Caki2 (cell line): ENCODE results near the gene CDC42BPB. TPM values are rescaled to one million over a fixed set of nuclear protein-coding genes. Genes with fewer than 3 reads are reported as not detected.

Source experiments
- DNase-seq: peaks from one replicate; pipeline ENCODE4 v3.0.0-alpha.2; 2015; ENCODE audit warnings: low read depth
- in situ Hi-C: cut with HindIII; loops from 2 replicates; pipeline ENCODE4 v1.10.0; 2016; ENCODE audit warnings: low sequenced_read_pairs, low pct_unique_long_range_greater_than_20kb, mixed read lengths
- total RNA-seq: library from RNA; depleted of rRNA; stranded (reverse); fragments of >200 nt; shearing (Covaris generic); gene quantifications from 2 replicates; pipeline ENCODE4 v1.2.3, GENCODE V29; 2014; ENCODE audit warnings: low replicate concordance

Gene CDC42BPB
- total RNA-seq, 1 experiment from 2014 or later: 12.9 TPM

DNA sequence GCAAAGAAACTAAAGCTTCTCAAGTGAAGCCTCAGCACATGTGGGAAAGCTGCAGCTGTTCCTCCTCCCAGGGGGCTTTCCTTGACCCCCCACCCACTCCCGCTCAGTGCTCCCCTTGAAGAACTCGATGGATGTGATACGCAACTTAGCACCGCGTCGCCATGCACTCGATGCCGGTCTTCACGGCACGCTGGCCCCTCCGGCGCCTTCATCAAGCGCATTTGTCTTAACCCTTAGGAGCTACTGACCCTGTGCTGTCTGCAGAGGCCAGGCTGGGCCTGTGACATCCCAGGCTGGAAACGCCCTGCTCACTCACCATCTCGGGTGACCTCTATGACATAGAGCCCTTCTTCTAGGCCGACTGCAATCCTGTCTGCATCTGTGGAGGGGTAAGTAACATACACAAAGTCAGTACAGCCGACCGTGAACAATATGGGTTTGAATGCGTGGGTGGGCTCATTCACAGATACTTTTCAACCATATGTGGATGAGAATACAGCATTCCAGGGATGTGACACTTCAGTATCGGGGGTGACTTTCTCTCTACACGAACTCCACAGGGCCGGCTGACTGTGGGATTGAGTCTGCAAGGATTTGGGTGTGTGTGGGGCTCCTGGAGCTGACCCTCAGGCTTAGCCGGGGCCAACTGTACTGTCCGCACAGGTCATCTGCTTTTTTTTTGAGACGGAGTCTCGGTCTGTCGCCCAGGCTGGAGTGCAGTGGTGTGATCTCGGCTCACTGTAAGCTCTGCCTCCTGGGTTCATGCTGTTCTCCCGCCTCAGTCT, 111.8 kb downstream of the CDC42BPB start:
- DNase-seq: no peak
- in situ Hi-C loops: no loop called here

DNA sequence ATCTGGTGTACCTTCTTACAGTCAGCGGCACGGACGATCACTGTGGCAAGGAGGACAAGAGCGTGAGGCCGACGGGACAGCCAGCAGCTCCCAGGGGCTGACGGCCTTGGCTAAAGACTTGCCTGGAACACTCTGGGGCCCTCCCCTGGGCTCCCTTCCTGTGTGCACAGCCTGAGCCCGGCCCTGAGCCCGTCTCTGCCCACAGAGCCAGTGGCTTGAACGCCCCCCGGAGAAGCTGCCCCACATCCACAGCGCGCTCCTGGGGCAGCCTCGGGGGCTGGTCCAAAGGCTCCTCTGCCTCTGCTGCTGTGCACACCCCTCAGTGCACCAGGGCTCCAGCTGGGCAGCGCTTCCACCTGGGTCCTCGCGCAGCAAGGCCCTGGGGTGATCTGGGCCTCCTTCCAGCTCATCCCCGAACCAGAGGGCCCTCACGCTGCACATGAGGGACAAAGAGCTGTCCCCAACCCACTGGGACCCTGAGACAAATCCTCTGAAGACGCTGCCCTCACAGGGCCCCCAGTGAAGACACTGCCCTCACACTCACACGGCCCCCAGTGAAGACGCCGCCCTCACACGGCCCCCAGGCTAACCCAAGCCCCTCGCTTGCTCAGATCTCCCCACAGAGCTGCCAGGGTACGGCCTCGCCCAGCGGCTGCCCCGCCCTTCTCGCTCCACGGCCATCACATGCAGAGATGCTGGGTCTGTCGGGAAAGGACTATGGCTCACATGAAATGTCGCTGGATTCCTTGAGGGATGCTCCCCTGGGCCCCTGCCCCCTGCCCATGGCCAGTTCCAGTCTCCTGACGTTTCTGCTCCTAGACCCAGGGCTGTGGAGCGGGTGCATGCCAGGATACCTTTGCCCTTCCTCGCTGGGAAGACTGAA, 112.7 kb downstream of the CDC42BPB start:
- in situ Hi-C loops: no loop called here
- DNase-seq: no peak

DNA sequence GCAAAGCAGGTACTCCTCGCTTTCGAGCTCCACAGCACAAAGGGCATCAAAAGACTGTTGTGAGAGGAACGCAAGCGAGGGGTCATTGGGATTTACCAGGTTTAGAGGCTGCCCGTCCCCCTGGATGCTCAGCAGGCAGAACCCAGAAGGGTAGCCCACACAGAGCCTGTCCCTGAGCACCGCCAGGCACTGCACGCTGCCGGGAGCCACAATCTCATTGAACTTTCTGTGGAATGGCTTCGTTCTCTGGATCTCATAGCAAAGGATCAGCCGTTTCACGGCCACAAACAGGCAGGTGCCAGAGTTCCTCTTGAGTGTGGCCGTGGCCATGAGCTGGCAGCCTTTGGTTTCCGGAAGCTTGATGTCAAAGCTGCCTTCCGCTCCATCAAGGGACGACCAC, 113.4 kb downstream of the CDC42BPB start:
- in situ Hi-C loops: no loop called here
- DNase-seq: no peak

DNA sequence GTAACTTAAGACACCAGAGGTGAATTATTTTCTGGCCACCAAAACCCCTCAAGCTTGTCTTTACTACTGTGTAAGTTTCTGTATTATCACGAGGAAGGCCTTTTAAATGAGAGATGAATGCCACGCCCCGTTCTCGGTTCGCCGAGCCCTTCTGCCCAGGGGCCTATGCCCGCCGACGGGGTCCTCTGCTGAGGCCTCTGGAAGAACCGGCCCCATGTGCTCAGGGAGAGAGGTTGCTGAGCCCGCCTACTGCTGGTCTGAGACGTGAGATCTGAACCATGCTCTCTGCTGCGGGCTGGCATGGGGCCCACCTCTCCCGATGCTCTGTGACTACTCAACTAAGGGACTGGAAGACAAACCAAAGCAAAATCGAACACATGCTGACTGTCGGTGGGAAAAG, 113.9 kb downstream of the CDC42BPB start:
- no peak for DNase-seq
- in situ Hi-C loops: no loop called here

DNA sequence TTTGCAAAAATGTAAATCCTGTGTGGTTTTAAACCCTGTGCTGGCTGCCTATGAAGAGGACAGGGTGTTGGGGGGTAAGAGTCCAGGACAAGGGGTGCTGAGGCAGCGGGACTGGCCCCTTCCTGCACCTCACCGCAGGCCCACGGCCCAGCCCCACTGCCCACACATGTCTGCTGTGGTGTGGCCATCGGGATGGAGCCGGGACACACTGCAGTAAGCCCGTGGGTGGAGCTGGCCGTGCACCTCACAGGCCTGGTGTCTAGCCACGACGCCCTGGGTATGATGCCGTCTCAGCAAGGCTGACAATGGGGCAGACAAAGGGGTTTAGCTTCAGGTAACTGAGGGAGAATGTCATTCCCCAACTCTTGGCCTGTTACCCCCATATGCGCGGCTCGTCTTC, 115.3 kb downstream of the CDC42BPB start:
- in situ Hi-C loops: no loop called here
- DNase-seq: no peak

DNA sequence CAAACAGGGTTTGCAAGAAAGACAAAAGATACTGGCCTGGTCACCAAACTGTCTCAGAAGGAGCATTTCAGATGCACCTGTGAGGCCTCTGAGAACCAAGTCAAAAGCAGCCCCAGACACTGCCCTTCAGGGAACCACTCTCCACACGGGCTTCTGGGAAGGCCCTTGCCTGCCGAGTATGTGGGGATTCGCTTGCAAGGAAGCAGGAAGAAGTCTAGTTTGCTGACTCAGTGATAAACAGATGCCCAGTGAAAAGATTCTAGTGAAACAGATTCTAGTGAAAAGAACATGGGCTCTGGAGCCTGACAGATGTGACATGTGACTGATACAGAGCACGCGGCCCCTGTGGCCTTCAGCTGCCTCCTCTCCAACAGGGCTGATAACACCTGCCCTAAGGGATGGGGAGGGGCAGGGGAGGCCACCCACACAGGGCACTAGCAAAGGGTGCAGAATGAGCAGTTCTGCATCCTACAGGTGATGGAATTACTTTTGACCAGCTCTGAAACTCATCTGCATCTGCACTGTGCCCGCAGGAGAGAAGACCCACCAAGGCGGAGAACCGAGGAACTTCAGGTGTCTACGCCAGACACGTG, 115.8 kb downstream of the CDC42BPB start:
- no peak for DNase-seq
- in situ Hi-C loops: no loop called here

DNA sequence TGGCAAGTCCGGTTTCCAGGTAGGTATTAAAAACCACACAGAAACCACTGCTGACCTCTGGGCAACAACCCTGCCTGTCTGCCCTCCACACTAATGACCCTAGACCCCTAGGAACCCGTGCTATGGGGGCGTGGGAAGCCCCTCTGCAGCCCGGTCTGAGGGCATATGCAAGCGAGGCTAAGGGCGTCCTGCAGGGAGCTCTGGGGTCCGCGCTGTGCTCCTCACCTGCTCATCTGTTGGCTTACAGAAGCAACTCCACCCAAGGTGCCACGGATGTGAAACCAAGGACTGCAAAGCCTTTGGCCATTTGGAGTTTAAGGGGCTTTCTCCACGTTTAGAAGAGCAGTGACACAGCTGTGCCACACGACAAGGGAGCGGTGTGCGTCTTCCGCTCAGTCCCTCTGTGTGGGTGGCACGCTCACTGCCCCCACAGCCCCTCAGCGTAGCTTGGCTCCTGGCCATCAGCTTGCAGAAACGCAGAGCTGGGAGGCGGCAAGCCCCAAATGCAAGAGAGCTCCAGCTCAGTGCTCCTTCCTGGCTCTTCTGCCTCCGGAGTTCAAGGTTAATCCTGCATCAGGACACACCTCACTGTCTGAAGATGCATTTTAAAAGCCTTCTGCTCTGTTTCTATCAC, 116.5 kb downstream of the CDC42BPB start:
- in situ Hi-C loops: no loop called here
- DNase-seq: no peak

DNA sequence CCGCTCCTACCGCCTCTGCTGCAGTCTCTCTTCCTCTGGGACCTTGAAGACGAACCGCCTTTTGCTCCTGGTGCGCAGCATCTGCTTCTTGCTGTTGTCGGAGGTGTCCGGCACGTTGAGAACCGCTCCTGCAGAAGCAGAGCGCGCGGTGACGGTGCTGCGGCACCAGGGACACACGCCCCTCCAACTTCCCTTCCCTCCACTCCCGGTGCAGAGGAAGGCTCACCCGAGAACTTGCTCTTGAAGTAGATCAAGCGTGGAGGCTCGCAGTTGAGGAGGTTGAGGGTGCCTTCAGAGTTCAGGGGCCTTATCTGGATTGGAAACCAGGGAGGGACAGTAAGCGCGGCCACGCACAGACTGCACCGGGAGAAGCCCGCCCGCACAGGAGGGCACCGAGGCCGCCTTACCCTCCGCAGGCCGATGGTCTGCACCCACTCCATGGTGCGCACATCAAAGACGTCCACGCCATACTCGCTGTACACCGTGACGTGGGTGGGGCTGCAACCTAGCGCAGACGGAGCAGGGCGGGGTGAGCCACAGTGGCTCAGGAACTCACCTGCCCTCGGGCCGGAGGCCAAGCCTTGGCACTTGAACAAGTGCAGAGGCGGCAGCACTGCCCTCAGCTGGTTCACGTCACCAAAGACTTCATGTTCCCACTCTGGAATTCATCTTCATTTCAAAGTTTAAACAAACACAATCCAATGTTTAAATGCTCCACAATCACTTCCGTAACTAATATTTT, 117.4 kb downstream of the CDC42BPB start:
- no peak for DNase-seq
- in situ Hi-C loops: no loop called here

DNA sequence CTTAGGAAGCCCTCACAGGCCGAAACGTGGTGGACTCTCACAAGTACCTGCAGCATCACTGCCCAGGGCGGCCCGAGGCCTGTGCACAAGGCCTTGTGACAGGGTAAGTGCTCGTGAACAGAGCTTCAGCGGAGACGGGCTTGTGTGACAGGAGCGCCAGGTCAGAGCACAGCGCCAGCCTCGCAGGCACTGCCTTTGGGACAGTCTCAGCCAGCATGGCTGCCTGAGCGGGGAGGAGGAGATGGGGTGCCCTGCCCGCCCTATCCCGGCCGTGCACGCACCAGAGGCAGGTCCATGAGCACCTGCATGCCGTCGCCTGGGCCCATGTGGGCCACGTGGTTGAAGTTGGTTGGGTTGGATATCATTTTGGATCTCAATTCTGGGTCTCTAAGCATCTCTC, 118.0 kb downstream of the CDC42BPB start:
- in situ Hi-C loops: no loop called here
- no peak for DNase-seq

DNA sequence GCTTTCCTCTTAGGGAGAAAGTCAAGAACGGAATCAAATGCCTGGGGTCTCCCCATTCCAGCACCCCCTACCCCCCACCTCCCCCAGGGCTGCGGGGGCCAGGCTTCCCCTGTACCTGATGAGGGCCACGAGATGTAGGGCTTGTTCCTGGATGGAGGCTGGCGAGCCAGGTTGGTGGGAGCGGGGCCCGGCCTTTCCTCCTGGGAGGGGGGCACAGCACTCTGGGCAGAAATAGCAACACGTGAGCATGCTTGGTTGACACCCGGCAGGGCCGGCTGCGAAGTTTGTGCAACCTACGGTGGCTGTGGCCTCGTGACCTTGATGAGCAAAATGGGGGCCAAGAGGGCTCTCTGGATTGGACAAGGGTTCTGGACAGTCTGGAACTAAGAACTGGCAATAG, 119.2 kb downstream of the CDC42BPB start:
- in situ Hi-C loops: no loop called here
- no peak for DNase-seq

DNA sequence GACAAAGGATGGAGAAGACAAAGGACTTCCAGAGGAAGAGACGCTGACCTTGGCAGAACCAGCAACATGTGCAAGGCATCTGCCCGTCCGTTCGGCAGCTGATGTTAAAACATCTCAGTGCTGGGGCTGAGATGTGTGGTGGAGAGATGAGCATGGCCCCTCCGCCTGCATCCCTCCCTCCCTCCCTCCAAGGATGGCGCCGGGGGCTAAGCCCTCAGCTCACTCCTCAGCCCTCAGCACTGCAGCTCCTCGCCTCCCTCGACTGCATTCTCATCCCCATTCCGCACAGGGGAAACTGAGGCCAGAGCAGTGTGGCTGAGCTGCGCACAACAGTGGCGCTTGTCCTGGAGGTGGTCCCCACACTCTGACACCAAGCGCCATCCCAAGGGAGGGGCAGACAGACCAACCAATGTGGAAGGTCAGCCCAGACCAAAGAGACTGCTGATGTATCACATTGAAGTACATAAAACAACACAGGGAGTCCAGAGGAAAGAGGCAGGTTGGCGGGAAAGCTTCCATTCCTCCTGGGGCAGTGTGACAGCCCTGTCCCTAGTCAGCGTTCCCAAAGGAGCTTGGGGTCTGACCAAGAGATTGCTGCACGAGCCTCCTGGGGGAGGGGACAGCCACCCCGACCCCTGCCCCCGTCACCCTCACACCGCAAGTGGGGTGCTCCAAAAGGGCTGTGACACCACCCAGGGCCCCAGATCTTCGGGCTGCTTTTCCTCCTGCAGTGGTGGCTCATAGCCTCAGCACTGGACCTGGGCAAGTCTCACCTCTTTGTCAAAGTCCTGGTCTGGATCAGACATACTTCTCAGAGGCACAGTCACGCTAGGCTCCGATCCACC, 119.8 kb downstream of the CDC42BPB start:
- DNase-seq: no peak
- in situ Hi-C loops: no loop called here

DNA sequence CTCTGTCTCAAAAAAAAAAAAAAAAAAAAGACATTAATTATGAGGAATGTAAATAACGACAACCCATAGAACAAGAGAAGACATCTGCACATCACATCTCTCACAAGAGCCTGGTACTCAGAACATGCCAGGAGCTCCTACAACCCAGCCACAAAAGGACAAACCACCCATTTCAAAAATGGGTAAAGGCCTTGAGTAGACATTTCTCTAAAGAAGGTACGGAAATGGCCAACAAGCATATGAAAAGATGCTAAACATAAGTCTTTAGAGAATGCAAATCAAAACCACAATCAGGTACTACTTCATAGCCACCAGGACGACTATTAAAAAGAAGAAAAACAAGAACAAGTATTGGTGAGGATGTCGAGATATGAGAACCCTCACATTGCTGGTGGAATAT, 121.6 kb downstream of the CDC42BPB start:
- in situ Hi-C loops: no loop called here
- DNase-seq: no peak

DNA sequence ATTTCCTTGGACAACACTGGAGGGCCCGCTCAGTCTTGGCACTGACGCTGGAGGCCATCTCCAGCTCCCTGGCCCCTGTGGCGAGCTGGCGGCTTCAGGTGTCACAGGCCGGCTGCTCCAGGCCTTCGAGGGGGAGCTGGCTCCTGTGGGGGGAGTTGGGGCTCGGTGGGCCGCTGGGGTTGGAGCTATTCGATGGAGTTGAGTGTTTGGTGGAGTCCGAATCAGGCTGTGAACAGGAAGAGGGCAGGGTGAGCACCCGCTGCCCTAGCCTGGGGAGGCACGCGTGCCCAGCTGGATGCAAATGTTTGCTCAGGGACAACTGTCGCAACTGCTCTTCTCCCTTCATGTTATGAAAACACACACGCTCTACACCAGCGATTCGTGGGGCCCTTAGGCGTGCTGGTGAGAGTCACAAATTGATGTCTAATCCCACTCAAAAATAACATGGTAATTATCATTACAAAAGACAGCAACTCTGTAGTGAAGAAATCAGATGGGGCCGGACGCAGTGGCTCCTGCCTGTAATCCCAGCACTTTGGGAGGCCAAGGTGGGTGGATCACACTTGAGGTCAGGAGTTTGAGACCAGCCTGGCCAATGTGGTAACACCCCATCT, 123.6 kb downstream of the CDC42BPB start:
- no peak for DNase-seq
- in situ Hi-C loops: no loop called here

DNA sequence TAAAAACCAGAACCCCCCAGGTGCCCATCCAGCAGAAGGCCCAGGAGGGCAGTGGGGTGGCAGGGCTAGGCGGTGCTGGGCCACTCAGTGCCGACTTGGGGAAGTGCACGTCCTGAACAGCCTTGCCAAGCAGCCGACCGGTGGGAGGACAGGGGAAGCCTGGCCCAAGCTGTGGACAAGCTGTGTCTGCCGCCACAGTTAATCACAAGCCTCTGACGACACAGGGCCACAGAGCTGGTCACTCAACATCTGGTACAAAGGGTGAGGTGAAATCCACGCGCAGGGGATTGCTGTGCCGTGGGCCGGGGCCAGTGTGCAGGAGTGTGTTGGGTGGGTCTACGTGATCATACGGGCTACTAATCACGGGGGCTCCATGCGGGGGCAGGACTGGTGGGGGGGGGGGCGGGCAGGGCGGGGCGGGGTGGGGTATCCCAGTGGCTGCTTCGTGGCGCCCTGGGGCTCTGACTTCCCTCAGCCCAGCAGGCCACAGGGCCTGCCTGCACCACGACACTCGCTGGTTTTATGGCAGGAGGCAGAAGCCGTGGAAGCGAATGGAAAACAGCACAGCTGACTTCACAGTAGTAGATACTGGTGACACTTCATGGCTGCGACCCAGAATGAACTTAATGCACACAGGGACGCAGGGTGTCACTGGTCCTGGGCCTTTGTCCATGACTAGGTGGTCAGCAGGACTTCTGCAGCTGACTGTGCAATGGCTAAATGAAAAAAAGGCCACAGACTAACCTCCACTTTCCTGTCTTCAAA, 124.7 kb downstream of the CDC42BPB start:
- DNase-seq: no peak
- in situ Hi-C loops: no loop called here

DNA sequence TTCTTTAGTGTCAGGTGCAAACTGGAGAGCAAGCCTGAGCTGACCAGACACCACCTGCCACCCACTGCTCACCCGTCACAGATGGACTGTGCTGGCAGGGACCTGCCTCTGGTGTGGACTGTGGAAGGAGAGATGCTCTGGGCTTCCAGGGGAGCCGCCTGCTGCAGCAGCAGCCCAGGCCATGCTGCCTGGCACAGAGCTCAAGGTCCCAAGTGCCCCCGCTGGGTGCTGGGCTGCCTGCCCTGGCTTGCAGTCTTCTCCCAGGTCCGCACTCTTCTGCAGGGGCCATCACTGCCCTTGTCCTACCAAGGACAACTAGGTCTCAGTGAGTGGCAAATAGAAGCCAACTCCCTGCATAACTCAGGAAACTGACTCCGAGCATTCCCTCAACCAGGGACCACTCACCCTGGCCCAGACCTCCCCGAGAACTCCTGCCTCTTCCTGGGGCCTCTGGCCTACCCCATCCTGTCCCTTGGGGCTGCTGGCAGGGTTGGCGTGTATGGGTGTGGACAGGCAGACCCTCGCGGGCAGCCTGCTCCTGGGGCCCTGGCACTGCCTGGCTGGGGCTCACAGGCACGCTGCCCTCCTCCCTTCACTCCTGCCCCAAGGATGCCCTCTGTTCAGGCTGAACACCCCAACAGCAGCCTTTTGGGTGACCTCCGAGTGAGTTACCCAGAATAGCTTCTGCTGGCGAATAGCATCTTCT, 125.6 kb downstream of the CDC42BPB start:
- in situ Hi-C loops: no loop called here
- DNase-seq: no peak
